GM23248 (cell line): ENCODE results near the gene PLEKHS1. TPM values are rescaled to one million over a fixed set of nuclear protein-coding genes. Genes with fewer than 3 reads are reported as not detected.

ENCODE experiments used
- DNase-seq: peaks from one replicate; pipeline ENCODE4 v3.0.0-alpha.2; 2015
- H2AFZ ChIP-seq: fragments of 200-600 bp; sonication (generic); 2 replicates; pipeline ENCODE4 v1.6.1; 2016; ENCODE audit warnings: antibody characterized with exemption
- H3F3A ChIP-seq: fragments of 200-600 bp; sonication (generic); 2 replicates; pipeline ENCODE4 v1.6.1; 2016; ENCODE audit warnings: mild to moderate bottlenecking, antibody characterized with exemption, mixed run types; ENCODE audit not compliant: insufficient read depth
- H3K27ac ChIP-seq: fragments of 200-600 bp; sonication (generic); 2 replicates; pipeline ENCODE4 v1.5.1; 2016; ENCODE audit warnings: mild to moderate bottlenecking
- H3K27me3 ChIP-seq: fragments of 200-600 bp; sonication (generic); replicated peaks from 2 replicates; pipeline ENCODE4 v1.6.1; 2016; ENCODE audit warnings: mild to moderate bottlenecking; ENCODE audit not compliant: insufficient read depth
- H3K36me3 ChIP-seq: fragments of 200-600 bp; sonication (generic); 2 replicates; pipeline ENCODE4 v1.6.1; 2016; ENCODE audit warnings: low read depth, mild to moderate bottlenecking
- H3K4me1 ChIP-seq: fragments of 200-600 bp; sonication (generic); 2 replicates; pipeline ENCODE4 v1.6.1; 2016; ENCODE audit warnings: mild to moderate bottlenecking; ENCODE audit not compliant: insufficient read depth
- H3K4me2 ChIP-seq: fragments of 200-600 bp; sonication (generic); one replicate; pipeline ENCODE4 v1.6.1; 2016; ENCODE audit warnings: mild to moderate bottlenecking; ENCODE audit not compliant: unreplicated experiment
- H3K4me3 ChIP-seq: fragments of 200-600 bp; sonication (generic); 2 replicates; pipeline ENCODE4 v1.5.1; 2016; ENCODE audit warnings: mild to moderate bottlenecking
- H3K79me2 ChIP-seq: fragments of 200-600 bp; sonication (generic); 2 replicates; pipeline ENCODE4 v1.6.1; 2016; ENCODE audit warnings: mild to moderate bottlenecking; ENCODE audit not compliant: insufficient read depth
- H3K9ac ChIP-seq: fragments of 200-600 bp; sonication (generic); 2 replicates; pipeline ENCODE4 v1.6.1; 2016; ENCODE audit warnings: mild to moderate bottlenecking
- H3K9me2 ChIP-seq: fragments of 200-600 bp; sonication (generic); 2 replicates; pipeline ENCODE4 v1.6.1; 2016; ENCODE audit warnings: mixed run types, mild to moderate bottlenecking, moderate library complexity; ENCODE audit not compliant: insufficient read depth
- H3K9me3 ChIP-seq: fragments of 200-600 bp; sonication (generic); one replicate; pipeline ENCODE4 v1.6.1; 2017; ENCODE audit warnings: low read depth
- H4K20me1 ChIP-seq: fragments of 200-600 bp; sonication (generic); 2 replicates; pipeline ENCODE4 v1.6.0; 2016; ENCODE audit not compliant: insufficient read depth
- EZH2 ChIP-seq: fragments of 200-600 bp; sonication (generic); IDR thresholded peaks from 2 replicates; pipeline ENCODE4 v1.6.1; 2018; ENCODE audit warnings: antibody characterized with exemption, mild to moderate bottlenecking; ENCODE audit not compliant: insufficient read depth, poor library complexity, severe bottlenecking
- EZH2phosphoT487 ChIP-seq: fragments of 200-600 bp; sonication (generic); IDR thresholded peaks from 2 replicates; pipeline ENCODE4 v1.6.1; 2018; ENCODE audit warnings: antibody characterized with exemption, moderate library complexity, mild to moderate bottlenecking, low read depth; ENCODE audit not compliant: insufficient read depth
- WGBS, 2 experiments: methylation state at CpG; one replicate each; pipeline ENCODE4 v1.1.6; 2015 to 2017; ENCODE audit warnings: low lambda C conversion rate in 2 of 2, low coverage in 1 of 2; ENCODE audit errors: missing lambda C conversion rate in 2 of 2; 5-methylcytosine and 5-hydroxymethylcytosine counted together
- in situ Hi-C: fragments of 300-500 bp; cut with MboI; formaldehyde crosslinking; loops from 2 replicates; pipeline ENCODE4 v1.15.0; 2020
- polyA plus RNA-seq: library from polyadenylated mRNA; unstranded; fragments of >200 nt; fragmentation: Nextera tagmentation; extraction: Ambion mirVana; gene quantifications from 2 replicates; pipeline ENCODE4 v1.2.1, GENCODE V29; 2016
- total RNA-seq: library from RNA; depleted of rRNA; stranded (reverse); fragments of >200 nt; shearing (Covaris generic); gene quantifications from 2 replicates; pipeline ENCODE4 v1.2.3, GENCODE V29; 2014

The PLEKHS1 gene
- total and polyA plus RNA-seq, 2 experiments from 2014 or later, result not detected

DNA sequence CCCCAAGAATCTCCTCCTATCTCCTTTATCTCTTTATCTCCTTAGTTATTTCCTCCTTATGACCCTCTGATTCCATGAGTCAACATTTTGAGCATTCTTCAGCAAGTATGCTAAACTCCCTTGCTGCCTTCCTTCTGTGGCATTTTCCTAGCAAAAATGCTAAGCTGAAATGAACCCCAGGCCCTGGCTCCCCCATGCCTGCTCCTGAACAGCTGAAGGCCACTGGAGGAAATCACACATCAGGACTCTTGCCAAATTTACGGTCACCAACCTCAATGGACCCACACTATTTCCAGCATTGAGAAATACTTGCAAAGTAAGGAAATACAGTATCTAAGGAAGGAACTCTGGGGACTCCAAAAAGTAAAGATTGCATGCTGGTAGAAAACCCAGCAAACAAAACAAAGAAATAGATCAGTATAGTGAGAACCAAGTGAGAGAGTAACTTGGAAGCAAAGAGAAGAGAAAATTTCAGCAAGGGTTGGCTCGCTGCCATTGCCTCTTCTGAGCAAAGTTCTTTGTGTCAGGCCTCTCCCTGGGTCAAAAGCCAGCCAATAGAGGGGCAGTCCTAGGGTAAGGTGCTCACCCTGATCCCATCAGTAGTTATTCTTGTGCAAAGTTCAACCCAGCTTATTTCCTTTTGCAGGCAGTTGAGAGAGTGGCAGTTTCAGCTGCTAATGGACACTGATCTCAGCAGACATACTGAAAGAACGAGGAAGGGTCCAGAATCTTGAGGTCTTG lies 5.1 kb upstream of the PLEKHS1 start:
- WGBS, 2 experiments, result 41 to 44% methylated on average over 3 of the region's 3 CpGs
- Histone ChIP-seq H3K9me3 (no peaks in the 10 kb centered on the region), H3K27me3 (peaks cover 13% of the 10 kb centered on the region; the same call in 1 of the 2 replicates), H3K27ac (no peak overlapping the region), H3K79me2 (no peaks in the 10 kb centered on the region), H3K9me2 (no peaks in the 10 kb centered on the region), H3K36me3 (no peaks in the 10 kb centered on the region), H3K4me1 (no peaks in the 10 kb centered on the region), H4K20me1 (no peaks in the 10 kb centered on the region), H3K4me3 (no peak overlapping the region), H3K9ac (no peak overlapping the region), H3F3A (no peaks in the 10 kb centered on the region), H3K4me2 (no peak overlapping the region), H2AFZ (no peak overlapping the region)
- TF ChIP-seq EZH2phosphoT487 (no peak), EZH2 (no peak)
- peak; percentile 21 for DNase-seq
- in situ Hi-C loops, result no loop called here

DNA sequence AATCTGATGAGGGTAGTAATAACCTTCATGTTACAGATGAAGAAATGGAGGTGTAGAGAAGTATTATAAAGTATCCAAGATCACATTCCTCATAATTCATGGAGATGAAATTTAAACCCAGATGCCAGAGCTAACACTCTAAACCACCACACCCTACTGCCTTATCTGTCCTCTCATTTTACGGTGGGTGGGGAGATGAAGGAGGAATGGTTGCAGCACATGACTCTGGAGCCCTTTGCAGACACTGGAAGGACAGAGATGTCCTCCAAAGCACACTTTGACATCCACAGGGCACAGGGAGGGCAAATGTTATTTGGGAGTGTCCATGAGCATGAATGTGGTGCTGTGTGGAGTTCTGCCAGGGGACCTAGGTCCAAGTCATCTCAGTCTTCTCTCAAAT lies 1.1 kb downstream of the PLEKHS1 start:
- H3K4me1 ChIP-seq, result no peaks in the 10 kb centered on the region
- no peaks in the 10 kb centered on the region for H3F3A ChIP-seq
- H3K36me3 ChIP-seq, result no peaks in the 10 kb centered on the region
- H3K9me3 ChIP-seq, result no peaks in the 10 kb centered on the region
- TF ChIP-seq EZH2phosphoT487 (no peak), EZH2 (no peak)
- H3K27ac ChIP-seq, result no peak overlapping the region
- H3K9me2 ChIP-seq, result no peaks in the 10 kb centered on the region
- no peaks in the 10 kb centered on the region for H4K20me1 ChIP-seq
- H3K9ac ChIP-seq, result no peak overlapping the region
- no peak overlapping the region for H3K4me3 ChIP-seq
- H3K79me2 ChIP-seq, result no peaks in the 10 kb centered on the region
- WGBS, 2 experiments, result 79 to 87% methylated on average over 1 of the region's 1 CpG
- H2AFZ ChIP-seq, result no peak overlapping the region
- H3K4me2 ChIP-seq, result no peak overlapping the region
- DNase-seq, result no peak
- peaks cover 5% of the 10 kb centered on the region; the same call in 1 of the 2 replicates for H3K27me3 ChIP-seq
- in situ Hi-C loops, result no loop called here

DNA sequence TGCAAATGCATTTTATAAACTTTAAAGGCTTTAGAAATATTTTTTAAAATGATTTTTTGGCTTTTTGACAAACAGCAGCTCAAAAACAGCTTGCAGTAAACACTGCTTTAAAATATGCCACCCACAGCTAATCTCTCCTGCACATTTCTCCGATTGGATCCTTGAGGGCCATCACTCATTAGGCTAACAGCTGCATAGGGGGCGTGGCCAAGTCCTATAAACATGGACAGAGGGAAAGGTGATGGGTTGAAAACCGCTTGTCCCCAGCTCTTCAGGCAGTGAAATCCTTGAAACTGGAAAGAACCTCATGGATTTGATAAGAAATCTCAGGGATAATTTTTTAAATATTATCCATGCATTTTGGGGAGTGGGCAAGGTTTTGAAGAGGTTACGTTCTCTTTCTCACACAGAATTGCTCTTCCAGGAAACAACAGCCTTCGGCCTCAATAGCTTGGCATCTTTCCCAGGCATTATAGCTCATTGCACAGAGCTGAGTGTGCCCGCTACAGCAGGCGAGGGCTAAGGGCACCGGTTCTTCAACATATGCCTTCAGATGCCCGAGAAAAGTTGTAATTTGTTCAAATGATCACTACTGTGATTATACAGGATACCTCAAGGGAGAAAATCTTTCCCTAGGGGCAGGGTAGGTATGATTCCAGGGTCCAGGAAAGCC lies 1.7 kb downstream of the PLEKHS1 start:
- Histone ChIP-seq H3K4me3 (no peak overlapping the region), H4K20me1 (no peaks in the 10 kb centered on the region), H2AFZ (no peak overlapping the region), H3K27me3 (peaks cover 5% of the 10 kb centered on the region; the same call in 1 of the 2 replicates), H3K36me3 (no peaks in the 10 kb centered on the region), H3K9me3 (no peaks in the 10 kb centered on the region), H3K4me2 (no peak overlapping the region), H3K4me1 (no peaks in the 10 kb centered on the region), H3K9me2 (no peaks in the 10 kb centered on the region), H3K9ac (no peak overlapping the region), H3F3A (no peaks in the 10 kb centered on the region), H3K79me2 (no peaks in the 10 kb centered on the region), H3K27ac (no peak overlapping the region)
- in situ Hi-C loops, result no loop called here
- DNase-seq, result no peak
- 52 to 57% methylated on average over 9 of the region's 9 CpGs for WGBS, 2 experiments
- no peak for TF ChIP-seq EZH2
- TF ChIP-seq EZH2phosphoT487, result no peak

DNA sequence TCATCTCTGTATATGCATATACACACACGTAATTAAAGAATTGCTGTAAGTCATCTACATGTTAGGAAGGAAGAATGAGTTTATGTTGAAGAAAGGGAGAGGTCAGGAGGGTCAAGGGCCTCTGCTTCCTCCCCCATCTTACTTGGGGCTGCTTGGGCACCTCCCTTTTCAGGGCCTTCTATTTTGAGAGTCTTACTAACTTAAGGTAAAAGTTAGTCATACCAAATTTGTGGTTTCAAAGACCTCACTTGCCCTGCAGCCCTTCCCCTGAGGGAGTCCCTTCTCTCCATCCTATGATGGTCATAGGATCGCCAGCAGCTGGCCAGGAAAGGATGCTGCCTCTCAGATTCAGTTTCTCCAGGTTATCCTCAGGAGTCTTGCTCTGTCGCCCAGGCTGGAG lies 2.6 kb downstream of the PLEKHS1 start:
- Histone ChIP-seq H3K4me2 (no peak overlapping the region), H3K27me3 (peaks cover 5% of the 10 kb centered on the region; the same call in 1 of the 2 replicates), H3K4me3 (no peak overlapping the region), H3K27ac (no peak overlapping the region), H3F3A (no peaks in the 10 kb centered on the region), H3K36me3 (no peaks in the 10 kb centered on the region), H3K79me2 (no peaks in the 10 kb centered on the region), H3K9me3 (no peaks in the 10 kb centered on the region), H2AFZ (no peak overlapping the region), H4K20me1 (no peaks in the 10 kb centered on the region), H3K9ac (no peak overlapping the region), H3K4me1 (no peaks in the 10 kb centered on the region), H3K9me2 (no peaks in the 10 kb centered on the region)
- DNase-seq, result no peak
- WGBS, 2 experiments, result 78 to 81% methylated on average over 3 of the region's 3 CpGs
- in situ Hi-C loops, result no loop called here
- TF ChIP-seq EZH2phosphoT487, result no peak
- no peak for TF ChIP-seq EZH2
